Neuron (in vitro differentiated cells): Measurements from ENCODE around the gene KCNJ5.

Experiments used
- H2AFZ ChIP-seq: one replicate; pipeline ENCODE4 v1.6.1; 2013; ENCODE audit warnings: low read depth, mild to moderate bottlenecking, inconsistent platforms, low read length, moderate library complexity
- H3K27me3 ChIP-seq: one replicate; pipeline ENCODE4 v1.6.1; 2013; ENCODE audit warnings: low read length; ENCODE audit not compliant: insufficient read depth
- H3K36me3 ChIP-seq: one replicate; pipeline ENCODE4 v1.6.1; 2013; ENCODE audit warnings: low read length; ENCODE audit not compliant: insufficient read depth
- H3K4me1 ChIP-seq: one replicate; pipeline ENCODE4 v1.6.1; 2013; ENCODE audit warnings: low read length; ENCODE audit not compliant: insufficient read depth
- H3K4me3 ChIP-seq: 2 replicates; pipeline ENCODE4 v1.5.1; 2013; ENCODE audit warnings: mild to moderate bottlenecking, low read length, moderate library complexity
- H3K9me3 ChIP-seq: one replicate; pipeline ENCODE4 v1.6.1; 2013; ENCODE audit warnings: low read length

The KCNJ5 gene

DNA sequence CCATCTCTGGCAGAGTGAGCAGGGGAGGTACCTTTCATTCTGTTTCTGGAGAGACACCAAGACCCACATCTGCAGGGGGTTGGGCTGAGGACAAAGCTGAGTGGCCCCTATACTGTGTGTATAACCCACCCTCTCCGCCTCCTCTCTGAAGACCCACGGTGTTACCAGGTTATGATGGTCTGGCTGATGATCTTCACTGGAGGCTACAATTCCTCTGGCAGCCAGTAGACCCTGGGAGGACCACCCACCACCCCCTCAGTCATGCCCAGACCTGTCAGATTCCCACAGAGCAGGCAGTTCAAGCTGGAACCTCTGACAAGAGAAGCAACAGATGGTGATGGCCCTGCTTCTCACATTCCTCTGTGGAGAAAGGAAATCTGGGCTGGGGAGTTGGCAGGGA, 12.7 kb upstream of the KCNJ5 start:
- Histone ChIP-seq H3K27me3 (no peaks in the 10 kb centered on the region), H2AFZ (no peak overlapping the region), H3K4me1 (peaks cover 7% of the 10 kb centered on the region), H3K4me3 (no peak overlapping the region), H3K36me3 (no peaks in the 10 kb centered on the region), H3K9me3 (no peaks in the 10 kb centered on the region)

DNA sequence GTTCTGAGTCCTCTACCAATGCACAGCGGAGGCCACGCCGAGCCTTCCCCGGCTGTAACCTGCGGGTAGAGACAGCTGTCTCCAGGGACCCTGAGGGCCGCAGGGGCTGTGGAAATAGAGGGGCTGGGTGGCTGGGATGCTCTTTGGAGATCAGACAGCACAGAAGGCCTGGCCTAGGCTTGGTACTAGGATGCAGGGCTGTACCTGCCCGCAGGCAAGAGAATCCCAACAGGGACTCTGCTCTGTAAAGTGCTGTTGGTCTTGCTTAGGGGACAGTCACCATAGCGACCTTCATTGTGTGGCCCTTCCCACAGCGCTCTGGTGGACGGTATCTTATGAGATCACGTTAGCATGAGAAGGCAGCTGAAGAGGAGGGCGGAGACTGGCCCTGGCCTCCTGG, 11.3 kb upstream of the KCNJ5 start:
- Histone ChIP-seq H3K4me3 (no peak overlapping the region), H3K4me1 (peaks cover 7% of the 10 kb centered on the region), H3K27me3 (no peaks in the 10 kb centered on the region), H3K9me3 (no peaks in the 10 kb centered on the region), H2AFZ (no peak overlapping the region), H3K36me3 (no peaks in the 10 kb centered on the region)

DNA sequence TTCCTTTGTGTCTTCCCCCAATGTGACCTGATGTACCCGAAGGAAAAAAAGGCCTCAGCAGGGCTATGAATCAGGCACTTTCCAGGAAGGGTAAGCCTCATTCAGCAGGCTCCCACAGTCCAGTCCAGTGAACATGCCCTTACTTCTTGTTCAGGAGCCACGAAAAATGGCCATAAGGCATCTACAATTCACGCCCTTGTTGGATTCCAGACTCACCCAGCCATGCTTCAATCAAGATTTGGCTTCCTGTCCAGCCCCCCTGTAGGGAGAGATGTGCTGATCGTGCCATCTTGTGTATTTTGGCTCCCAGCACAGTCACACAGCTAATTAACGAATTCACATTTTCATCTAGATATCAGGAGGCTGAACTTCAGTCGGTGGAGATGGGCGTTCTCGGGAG, 9.9 kb upstream of the KCNJ5 start:
- H3K9me3 ChIP-seq: no peaks in the 10 kb centered on the region
- peaks cover 7% of the 10 kb centered on the region for H3K4me1 ChIP-seq
- H3K27me3 ChIP-seq: no peaks in the 10 kb centered on the region
- H3K36me3 ChIP-seq: no peaks in the 10 kb centered on the region
- no peak overlapping the region for H3K4me3 ChIP-seq
- H2AFZ ChIP-seq: no peak overlapping the region

DNA sequence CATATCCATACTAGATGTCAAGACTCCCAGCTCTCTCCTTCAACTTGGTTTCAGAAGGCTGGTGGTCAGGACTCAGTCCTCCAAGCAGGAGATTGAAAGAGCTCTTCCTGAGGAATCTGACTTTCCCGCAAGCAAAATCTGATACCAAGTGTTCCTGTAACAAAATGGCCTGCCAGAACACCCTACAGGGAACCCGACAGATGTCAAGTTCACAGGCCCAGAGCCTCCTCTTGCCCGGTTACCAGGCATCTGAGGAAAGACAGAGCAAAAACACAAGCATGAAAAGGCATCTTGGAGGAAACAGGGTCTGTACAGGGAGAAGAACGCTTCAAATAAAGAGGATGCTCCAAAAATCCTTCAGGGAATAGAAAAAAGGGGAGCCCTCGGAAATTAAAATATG, 8.7 kb upstream of the KCNJ5 start:
- Histone ChIP-seq H2AFZ (no peak overlapping the region), H3K9me3 (no peaks in the 10 kb centered on the region), H3K27me3 (no peaks in the 10 kb centered on the region), H3K36me3 (no peaks in the 10 kb centered on the region), H3K4me3 (no peak overlapping the region), H3K4me1 (peaks cover 7% of the 10 kb centered on the region)

DNA sequence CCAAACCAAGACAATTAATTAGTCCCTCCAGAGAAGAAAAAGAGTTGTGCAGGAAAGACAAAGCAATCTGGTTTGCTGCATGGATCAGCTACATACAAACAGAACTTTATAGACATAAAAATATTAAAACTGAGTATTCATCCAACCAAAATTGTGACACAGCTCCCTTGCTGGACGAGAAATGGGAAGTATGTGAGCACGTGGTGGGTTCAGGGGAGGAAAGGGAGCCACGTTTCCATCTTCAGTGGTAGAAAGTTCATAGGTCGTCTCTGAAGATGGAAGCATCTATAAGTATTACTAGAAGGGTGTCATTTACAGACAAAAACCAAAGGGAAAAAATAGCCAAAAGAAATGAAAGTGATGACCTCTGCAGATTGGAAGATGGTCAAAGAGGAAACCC, 7.1 kb upstream of the KCNJ5 start:
- Histone ChIP-seq H3K4me1 (peaks cover 7% of the 10 kb centered on the region), H3K27me3 (peaks cover 5% of the 10 kb centered on the region), H3K36me3 (no peaks in the 10 kb centered on the region), H2AFZ (no peak overlapping the region), H3K4me3 (no peak overlapping the region), H3K9me3 (no peaks in the 10 kb centered on the region)

DNA sequence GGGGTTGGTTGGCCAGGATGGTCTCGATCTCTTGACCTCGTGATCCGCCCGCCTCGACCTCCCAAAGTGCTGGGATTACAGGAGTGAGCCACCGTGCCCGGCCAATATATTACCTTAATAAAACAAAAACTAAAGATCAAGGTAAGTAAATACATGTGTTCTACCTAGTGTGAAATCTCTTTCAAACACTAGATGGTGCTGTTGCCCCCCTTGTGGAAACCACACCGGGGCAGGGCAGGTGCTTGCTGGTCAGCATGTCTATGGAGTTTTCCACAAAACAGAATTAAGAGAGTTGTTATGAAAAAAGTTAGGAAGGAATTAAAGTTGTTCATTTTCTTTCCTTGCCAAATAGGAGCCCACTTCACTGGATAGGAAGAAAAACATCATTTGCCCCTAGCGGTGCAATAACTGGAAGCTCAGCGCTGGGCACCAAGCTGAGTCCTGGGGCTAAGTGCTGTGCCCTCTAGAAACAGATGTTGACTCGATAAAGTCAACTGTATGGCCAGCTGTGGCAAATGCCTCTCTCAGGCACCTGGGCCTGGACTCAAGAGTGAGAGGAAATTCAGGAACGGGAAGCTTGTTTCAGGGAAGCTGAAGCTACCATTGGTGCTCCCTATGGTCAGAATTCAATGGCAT, 6.3 kb upstream of the KCNJ5 start:
- H3K27me3 ChIP-seq: peaks cover 12% of the 10 kb centered on the region
- H3K36me3 ChIP-seq: no peaks in the 10 kb centered on the region
- H2AFZ ChIP-seq: no peak overlapping the region
- H3K4me1 ChIP-seq: peaks cover 5% of the 10 kb centered on the region
- H3K4me3 ChIP-seq: no peak overlapping the region
- H3K9me3 ChIP-seq: no peaks in the 10 kb centered on the region

DNA sequence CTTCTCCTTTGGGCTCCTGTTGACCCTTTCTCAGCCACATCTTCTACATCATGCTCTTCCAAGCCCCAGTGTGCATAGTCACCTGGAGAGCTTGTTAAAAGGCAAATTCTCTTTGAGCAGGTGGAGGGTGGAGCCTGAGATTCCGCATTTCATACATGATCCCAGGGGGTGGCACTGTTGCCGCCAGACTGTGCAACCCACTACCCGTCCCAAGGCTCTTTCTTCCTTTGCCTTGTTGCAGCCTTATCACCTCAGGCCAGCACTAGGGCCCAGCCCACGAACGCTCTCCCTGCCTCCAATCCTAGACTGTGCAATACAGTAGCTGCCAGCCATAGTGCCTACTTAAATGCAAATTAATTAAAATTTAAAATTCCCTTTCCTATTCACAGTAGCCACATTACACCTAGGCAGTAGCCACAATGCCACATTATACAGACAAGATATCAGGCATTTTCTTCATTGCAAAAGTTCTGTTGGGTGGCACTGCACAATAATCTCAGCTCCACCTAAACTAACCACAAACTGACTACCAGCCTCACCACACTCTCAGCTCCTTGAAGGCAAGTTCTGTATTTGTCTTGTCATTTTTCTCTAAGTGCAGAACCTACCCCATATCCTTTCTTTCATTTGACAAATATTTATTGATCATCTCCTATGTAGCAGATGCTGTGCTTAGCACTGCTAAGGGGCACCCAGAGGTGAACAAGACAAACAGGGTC, 4.6 kb upstream of the KCNJ5 start:
- H3K4me3 ChIP-seq: no peak overlapping the region
- peaks cover 5% of the 10 kb centered on the region for H3K4me1 ChIP-seq
- H2AFZ ChIP-seq: no peak overlapping the region
- H3K36me3 ChIP-seq: no peaks in the 10 kb centered on the region
- H3K9me3 ChIP-seq: no peaks in the 10 kb centered on the region
- H3K27me3 ChIP-seq: peaks cover 25% of the 10 kb centered on the region

DNA sequence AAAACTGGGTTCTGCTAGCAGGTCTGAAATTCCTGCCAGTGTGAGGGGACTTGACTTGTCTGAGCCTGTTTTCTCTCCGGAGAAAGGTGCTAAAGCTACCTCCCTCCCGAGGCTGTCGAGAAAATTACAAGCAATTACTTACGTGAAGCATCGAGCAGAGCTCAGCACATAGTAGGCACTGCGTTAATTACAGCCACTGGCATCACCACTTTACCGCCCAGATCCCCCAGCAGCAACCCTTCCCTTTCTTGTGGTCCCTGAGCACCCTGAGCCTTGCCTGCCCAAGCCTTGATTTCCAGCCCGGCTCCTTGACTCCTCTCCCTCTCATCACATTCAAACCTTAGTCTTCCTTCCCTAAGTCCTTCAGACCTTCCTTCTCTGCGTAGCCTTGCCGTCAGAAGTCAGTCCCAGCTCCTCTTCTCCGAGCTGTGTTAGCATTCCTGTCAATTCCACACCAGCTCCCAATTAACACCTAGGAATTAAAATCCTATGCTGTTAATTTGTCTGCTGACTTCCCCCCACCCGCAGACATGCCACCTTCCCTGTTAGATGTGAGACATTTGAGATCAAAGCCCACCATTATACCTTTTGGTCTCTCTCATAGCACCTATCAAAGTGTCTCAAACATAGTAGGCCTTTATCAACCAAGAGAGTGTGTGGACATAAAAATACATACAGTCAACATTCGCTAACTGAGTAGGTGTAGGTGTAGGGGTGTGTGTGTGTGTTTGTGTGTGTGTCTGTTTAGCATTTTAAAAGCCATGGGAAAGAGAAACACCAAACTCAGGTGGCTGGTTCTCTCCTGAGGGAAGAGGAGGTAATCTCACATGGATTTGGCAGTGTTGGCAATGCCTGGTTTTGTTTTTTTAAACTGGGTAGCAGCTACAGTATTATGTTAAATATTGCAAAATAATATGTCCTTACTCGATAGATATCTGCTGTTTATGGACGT, 2.8 kb upstream of the KCNJ5 start:
- H2AFZ ChIP-seq: no peak overlapping the region
- H3K4me1 ChIP-seq: peaks cover 8% of the 10 kb centered on the region
- peaks cover 30% of the 10 kb centered on the region for H3K27me3 ChIP-seq
- no peak overlapping the region for H3K4me3 ChIP-seq
- H3K36me3 ChIP-seq: no peaks in the 10 kb centered on the region
- H3K9me3 ChIP-seq: no peaks in the 10 kb centered on the region

DNA sequence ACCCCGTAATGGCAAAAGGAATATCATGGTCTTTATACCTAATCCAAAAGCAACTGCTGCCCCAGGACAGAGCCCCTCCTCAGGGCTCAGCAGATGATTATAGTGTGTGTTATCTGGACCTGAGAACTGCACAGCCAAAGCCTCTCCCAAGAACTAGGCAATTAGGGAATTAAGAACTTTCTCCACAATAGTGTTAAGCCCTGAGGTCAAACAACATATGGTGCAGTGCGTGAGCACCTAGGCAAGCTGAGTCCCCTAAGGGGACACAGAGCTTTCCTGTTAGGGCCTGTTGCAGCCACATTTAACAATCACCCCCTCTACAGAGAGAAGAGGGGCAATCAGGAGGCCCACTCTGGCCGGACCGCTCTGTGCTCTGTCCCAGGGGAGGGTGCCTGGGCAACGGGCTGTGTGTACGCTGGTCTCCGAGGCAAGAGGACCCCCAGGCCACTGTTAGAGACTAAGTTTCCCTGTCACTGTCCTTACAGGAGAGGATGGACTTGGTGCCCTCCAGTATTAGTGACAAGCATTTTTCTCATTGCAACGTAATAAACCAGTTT, 1.4 kb upstream of the KCNJ5 start:
- Histone ChIP-seq H3K4me3 (peak overlapping the region; percentile 49), H3K27me3 (peaks cover 30% of the 10 kb centered on the region), H2AFZ (no peak overlapping the region)

DNA sequence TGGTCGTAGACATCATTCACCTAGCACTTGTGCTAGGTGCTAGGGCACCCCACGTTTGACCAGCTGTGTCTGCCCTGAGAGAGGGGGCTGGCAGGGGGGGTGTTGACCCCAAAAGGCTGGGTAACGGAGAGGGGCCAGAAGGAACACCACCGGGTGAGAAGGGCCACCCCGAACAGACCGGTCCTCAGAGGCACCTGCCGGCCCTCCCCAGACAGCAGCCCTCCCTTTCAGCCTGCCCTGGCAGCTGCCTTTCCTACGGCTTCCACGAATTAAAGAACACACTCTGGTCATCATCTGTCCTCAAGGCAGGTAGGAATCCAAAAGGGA, 977 bp upstream of the KCNJ5 start:
- Histone ChIP-seq H3K4me3 (peak overlapping the region; percentile 49), H3K9me3 (no peaks in the 10 kb centered on the region), H3K27me3 (peaks cover 30% of the 10 kb centered on the region), H2AFZ (peak overlapping the region; percentile 50), H3K36me3 (no peaks in the 10 kb centered on the region), H3K4me1 (peaks cover 8% of the 10 kb centered on the region)

More for the DNA sequence above, 1.4 kb upstream of the KCNJ5 start:
- peaks cover 8% of the 10 kb centered on the region for H3K4me1 ChIP-seq
- no peaks in the 10 kb centered on the region for H3K36me3 ChIP-seq
- H3K9me3 ChIP-seq: no peaks in the 10 kb centered on the region

DNA sequence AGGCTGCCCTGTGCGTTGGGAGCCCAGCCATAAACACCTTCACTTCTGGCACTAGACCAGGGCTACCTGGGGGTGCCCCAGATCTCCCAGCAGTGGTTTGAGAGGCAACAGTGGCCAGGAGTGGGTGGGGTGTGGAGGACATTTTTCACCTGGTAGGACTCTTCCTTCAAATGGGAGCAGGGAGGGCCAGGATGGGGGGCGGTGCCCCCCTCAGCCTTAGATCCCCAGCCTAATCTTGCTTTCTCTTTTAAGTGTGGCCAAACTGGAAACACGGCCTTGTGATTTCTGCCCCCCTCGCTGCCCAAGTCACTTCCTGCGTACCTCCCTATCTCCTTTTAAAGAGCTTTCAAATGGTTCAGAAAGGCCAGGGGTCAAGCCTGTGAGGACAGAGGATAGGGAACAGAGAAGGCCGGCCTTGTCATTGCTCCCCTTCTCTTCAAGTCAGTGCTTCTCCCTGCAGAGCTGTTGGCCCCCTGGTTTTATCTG, 800 bp downstream of the KCNJ5 start:
- Histone ChIP-seq H3K27me3 (peaks cover 30% of the 10 kb centered on the region), H2AFZ (no peak overlapping the region)

DNA sequence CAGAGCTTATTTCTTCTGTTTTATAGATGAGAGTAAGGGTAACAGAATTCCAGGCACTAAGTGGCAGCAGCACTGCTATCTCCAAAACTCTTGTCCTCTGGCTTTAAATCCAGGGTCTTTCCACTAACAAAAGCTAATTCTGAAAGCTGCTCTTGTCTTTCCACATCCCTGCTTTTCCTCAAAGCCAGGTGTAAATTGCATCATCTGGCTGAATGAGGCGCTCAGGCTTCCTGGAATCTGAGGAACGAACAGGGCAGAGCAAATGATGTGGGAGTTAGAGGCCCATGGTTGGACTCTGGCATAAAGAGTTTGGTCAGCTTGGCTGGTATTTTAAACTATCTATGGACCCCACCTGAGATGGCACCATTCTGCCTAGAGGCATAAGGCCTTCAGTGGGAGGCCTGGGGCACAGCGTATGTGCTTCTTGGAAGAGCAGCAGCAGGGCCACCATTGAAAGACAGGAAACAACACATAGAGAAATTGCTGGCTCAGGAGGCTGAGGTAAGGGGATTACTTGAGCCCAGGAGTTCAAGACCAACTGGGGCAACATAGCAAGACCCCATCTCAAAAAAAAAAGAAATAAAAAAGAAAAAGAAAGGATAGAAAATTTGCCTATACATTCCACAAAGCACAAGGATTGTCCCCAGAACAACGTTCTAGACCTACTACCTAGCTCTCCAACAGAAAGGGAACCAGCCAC, 1.9 kb downstream of the KCNJ5 start:
- no peak overlapping the region for H3K4me3 ChIP-seq
- peaks cover 30% of the 10 kb centered on the region for H3K27me3 ChIP-seq
- H3K36me3 ChIP-seq: no peaks in the 10 kb centered on the region
- H3K4me1 ChIP-seq: peaks cover 8% of the 10 kb centered on the region
- H3K9me3 ChIP-seq: no peaks in the 10 kb centered on the region
- H2AFZ ChIP-seq: no peak overlapping the region

More for the DNA sequence above, 800 bp downstream of the KCNJ5 start:
- Histone ChIP-seq H3K4me1 (peaks cover 8% of the 10 kb centered on the region), H3K36me3 (no peaks in the 10 kb centered on the region), H3K4me3 (no peak overlapping the region), H3K9me3 (no peaks in the 10 kb centered on the region)
